Measurements from ENCODE around the gene PRSS27.
A peak's percentile ranks its signal among the peaks of the same experiment; 100 is the strongest.
"Not testable (repeated sequence)": the region's sequence is repeated elsewhere in the genome, so short reads cannot be mapped to it uniquely, and the experiment has no call there.

Gene PRSS27

GRCh38 chr16:2707368-2708289, 12.4 kb downstream of the PRSS27 start:
- no peak for DNase-seq

- DNase-seq = no peak
Observed at GRCh38 chr16:2706611-2707311, 13.3 kb downstream of the PRSS27 start.

- DNase-seq = no peak
Observed at GRCh38 chr16:2706085-2706484, 13.9 kb downstream of the PRSS27 start.

GRCh38 chr16:2705351-2705750, 14.7 kb downstream of the PRSS27 start:
- DNase-seq = no peak

- no peak for DNase-seq
Observed at GRCh38 chr16:2704983-2705275, 15.1 kb downstream of the PRSS27 start.

GRCh38 chr16:2704166-2704982, 15.7 kb downstream of the PRSS27 start:
- DNase-seq = no peak

GRCh38 chr16:2702871-2703745, 16.9 kb downstream of the PRSS27 start:
- DNase-seq = no peak

- DNase-seq = no peak
Observed at GRCh38 chr16:2702438-2702825, 17.6 kb downstream of the PRSS27 start.

GRCh38 chr16:2701713-2702437, 18.1 kb downstream of the PRSS27 start:
- DNase-seq = no peak

GRCh38 chr16:2701272-2701671, 18.8 kb downstream of the PRSS27 start:
- no peak for DNase-seq

GRCh38 chr16:2700786-2701185, 19.2 kb downstream of the PRSS27 start:
- no peak for DNase-seq

- DNase-seq = no peak
Observed at GRCh38 chr16:2699791-2700600, 20.0 kb downstream of the PRSS27 start.

- no peak for DNase-seq
Observed at GRCh38 chr16:2698965-2699750, 20.9 kb downstream of the PRSS27 start.

- DNase-seq = no peak
Observed at GRCh38 chr16:2698103-2698870, 21.7 kb downstream of the PRSS27 start.

GRCh38 chr16:2697401-2697948, 22.5 kb downstream of the PRSS27 start:
- DNase-seq = no peak

- DNase-seq = not testable (repeated sequence)
Observed at GRCh38 chr16:2696601-2697250, 23.3 kb downstream of the PRSS27 start.

GRCh38 chr16:2692948-2693651, 26.9 kb downstream of the PRSS27 start:
- DNase-seq = peak; percentile 84
